ENCODE results near the gene WFS1. TPM values are rescaled to one million over a fixed set of nuclear protein-coding genes. Genes with fewer than 3 reads are reported as not detected.

Gene WFS1, protein sequence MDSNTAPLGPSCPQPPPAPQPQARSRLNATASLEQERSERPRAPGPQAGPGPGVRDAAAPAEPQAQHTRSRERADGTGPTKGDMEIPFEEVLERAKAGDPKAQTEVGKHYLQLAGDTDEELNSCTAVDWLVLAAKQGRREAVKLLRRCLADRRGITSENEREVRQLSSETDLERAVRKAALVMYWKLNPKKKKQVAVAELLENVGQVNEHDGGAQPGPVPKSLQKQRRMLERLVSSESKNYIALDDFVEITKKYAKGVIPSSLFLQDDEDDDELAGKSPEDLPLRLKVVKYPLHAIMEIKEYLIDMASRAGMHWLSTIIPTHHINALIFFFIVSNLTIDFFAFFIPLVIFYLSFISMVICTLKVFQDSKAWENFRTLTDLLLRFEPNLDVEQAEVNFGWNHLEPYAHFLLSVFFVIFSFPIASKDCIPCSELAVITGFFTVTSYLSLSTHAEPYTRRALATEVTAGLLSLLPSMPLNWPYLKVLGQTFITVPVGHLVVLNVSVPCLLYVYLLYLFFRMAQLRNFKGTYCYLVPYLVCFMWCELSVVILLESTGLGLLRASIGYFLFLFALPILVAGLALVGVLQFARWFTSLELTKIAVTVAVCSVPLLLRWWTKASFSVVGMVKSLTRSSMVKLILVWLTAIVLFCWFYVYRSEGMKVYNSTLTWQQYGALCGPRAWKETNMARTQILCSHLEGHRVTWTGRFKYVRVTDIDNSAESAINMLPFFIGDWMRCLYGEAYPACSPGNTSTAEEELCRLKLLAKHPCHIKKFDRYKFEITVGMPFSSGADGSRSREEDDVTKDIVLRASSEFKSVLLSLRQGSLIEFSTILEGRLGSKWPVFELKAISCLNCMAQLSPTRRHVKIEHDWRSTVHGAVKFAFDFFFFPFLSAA
- total RNA-seq: 167 and 199 TPM in 2 replicates

DNA sequence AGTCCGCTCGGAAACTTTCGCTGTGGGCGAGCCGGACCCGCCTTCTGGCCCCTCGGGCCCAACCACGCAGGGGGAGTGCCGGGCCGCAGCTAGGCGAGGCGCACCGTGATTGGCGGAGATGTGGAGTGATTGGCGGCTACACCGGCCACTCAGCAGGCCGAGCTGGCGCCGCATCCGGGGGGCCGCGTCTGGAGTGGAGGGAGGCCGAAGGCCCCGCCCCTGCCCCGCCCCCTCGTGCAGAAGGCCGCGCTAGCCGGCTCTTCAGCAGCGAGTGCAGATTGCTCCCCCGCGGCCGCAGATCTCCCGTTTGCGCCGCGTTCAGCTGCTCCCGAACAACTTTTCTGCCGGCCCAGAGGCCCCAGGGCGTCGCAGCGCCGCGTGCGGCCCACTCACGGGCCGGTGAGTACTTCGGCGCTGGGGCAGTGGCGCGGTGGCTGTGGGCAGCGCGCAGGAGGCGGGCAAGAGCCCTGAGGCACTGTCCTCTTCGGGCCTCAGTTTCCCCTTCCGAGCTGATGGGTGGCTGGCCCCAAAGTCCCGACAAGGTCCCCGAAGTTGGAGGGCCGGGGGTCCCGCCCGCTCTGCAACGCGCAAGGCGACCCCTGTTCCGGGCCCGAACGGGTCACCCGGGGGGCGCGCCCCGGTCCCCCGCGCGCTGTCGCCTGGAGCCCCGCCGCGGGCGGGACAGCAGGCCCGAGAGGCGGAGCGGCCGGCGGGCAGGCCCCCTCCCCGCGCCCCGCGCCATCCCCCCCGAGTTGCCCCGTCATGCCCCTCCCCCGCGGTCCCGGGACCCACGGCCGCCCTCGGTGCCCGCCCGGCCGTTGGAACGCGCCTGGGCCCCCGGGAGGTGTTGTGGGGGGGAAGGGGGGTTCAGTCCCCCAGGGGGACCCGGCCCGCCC, at the start of gene WFS1:
Gene WFS1, plus strand, starts transcription at position 235 of the 896 bp plus-strand sequence. CDS start 7,606 bp downstream, outside the sequence.
- peak; percentile 42 for DNase-seq (ENCODE audit: extremely low read depth, low read depth, low spot score)

DNA sequence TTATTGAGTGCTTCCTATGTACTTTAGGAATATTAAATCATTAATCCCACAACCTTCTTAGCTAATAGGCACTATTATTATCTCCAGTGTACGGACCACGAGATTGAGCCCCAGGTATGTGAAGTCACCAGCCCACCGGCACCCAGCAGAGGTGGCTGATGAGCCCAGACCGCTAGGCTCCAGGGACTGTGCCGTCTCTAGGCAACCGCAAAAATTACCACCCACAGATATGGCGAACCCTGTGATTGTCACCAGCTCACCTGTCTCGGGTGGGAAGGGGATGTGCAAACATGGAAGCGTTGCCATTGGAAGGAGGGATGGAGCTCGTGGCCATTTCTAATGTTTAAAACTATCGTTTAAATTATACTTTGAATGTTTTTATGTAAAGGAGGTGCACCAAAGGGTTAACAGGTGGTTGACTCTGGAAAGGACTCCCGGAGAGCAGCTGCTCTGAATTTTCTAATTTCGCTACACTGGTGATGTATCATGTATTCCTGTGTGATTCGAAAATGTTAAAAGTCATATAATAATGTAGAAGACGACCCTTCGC, 48.3 kb upstream of the WFS1 start:
- DNase-seq (ENCODE audit: extremely low read depth, low read depth, low spot score): no peak

- DNase-seq (ENCODE audit: extremely low read depth, low read depth, low spot score): no peak
Measured at GRCh38 chr4:6221851-6222760, 47.5 kb upstream of the WFS1 start.

GRCh38 chr4:6222761-6223292, 46.8 kb upstream of the WFS1 start:
- DNase-seq (ENCODE audit: extremely low read depth, low read depth, low spot score): no peak

DNA sequence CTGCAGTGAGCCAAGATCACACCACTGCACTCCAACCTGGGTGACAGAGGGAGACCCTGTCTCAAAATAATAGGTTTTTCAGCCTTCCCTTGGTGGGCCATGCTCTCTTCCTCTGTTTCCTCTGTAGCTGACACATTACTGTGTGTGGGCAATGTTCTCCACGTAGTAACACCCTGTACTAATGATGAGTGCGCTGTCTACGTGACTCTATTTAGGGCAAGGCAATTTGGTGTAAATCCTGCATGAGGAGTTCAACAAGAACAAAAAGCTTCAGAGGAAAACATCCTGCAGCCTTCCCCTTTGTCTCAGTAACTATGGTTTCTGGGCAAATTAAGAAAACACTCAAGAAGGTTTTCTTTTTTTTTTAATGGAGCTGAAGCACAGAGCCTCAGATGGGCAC, 44.9 kb upstream of the WFS1 start:
- no peak for DNase-seq (ENCODE audit: extremely low read depth, low read depth, low spot score)

GRCh38 chr4:6225469-6225868, 44.2 kb upstream of the WFS1 start:
- no peak for DNase-seq (ENCODE audit: extremely low read depth, low read depth, low spot score)

- DNase-seq (ENCODE audit: extremely low read depth, low read depth, low spot score): no peak
Measured at GRCh38 chr4:6226506-6226905, 43.1 kb upstream of the WFS1 start.

GRCh38 chr4:6227412-6228157, 42.1 kb upstream of the WFS1 start:
- no peak for DNase-seq (ENCODE audit: extremely low read depth, low read depth, low spot score)

GRCh38 chr4:6228158-6229067, 41.2 kb upstream of the WFS1 start:
- DNase-seq (ENCODE audit: extremely low read depth, low read depth, low spot score): no peak

GRCh38 chr4:6229095-6229494, 40.6 kb upstream of the WFS1 start:
- DNase-seq (ENCODE audit: extremely low read depth, low read depth, low spot score): no peak

GRCh38 chr4:6229671-6230501, 39.8 kb upstream of the WFS1 start:
- no peak for DNase-seq (ENCODE audit: extremely low read depth, low read depth, low spot score)

DNA sequence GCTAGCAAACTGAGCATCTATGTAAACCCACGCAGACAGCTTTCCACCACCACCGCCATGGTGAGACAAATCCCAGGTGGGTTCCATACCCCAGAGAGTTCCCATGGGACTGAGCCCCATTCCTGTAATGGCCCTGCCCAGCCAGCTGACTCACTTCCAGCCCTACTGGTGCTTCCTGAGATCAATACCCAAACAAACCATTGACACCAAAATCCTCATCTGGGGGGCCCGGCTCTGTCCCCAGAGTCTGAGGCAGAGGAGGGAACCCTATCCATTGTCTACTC, 39.2 kb upstream of the WFS1 start:
- no peak for DNase-seq (ENCODE audit: extremely low read depth, low read depth, low spot score)

DNA sequence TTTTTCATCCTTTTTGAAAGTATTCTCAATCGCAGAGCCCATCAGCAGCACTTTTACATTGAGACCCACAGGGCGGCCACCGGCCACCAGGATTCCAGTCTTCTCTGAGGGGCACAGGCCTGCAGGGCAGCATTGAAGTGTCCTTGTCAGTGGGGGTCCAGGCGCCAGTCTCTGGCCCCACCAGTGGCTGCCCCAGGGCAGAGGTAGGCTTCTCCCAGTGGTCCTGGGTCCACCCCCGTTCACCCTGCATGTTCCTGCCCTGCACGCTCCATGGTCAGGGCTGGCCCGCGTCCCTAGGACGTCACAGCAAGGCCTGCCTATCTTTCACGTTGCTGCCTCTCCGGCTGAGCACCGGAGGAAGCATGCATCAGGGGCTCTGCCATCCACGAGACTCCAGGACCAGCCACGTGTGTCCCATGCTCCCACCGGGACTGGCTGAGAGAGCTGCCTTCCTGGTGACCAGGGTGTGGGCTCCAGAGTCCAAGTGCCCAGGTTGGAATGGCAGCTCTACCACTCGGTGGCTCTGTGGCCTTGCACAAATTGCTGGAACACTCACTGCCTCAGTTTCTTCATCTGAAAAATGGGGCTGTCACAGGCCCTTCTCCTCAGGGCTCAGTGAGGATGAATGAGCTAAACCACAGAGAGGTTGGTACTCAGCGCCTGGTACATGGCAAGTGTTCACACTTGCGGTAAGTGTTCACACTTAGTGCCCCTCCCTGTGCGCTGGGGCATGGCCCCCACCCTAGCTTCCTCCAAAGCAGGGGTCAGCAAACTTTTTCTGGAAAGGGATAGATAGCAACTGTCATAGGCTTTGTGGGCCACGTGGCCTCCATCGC, 38.6 kb upstream of the WFS1 start:
- no peak for DNase-seq (ENCODE audit: extremely low read depth, low read depth, low spot score)

DNA sequence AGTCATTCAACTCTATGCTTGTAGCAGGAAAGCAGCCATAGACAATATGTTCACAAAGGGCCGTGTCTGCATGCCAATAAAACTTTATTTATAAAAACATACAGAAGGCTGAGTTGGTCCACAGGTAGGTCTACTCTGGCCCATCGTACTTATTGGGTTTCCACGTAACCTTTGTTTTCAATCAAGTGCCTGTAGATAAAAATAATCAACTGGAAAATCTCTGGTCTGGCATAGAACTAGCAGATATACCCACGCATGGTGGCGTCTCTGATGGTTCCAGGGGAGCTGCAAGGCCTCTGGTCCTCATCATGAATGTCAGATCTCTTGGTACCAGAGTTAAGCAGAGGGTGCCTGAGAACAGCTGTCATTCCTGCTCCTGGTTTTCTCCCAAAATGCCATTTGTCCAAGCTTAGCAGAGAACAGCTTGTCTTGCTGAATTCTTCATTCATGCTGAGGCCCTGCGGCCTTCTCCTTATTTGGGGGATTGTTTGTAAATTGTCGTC, 37.9 kb upstream of the WFS1 start:
- no peak for DNase-seq (ENCODE audit: extremely low read depth, low read depth, low spot score)

DNA sequence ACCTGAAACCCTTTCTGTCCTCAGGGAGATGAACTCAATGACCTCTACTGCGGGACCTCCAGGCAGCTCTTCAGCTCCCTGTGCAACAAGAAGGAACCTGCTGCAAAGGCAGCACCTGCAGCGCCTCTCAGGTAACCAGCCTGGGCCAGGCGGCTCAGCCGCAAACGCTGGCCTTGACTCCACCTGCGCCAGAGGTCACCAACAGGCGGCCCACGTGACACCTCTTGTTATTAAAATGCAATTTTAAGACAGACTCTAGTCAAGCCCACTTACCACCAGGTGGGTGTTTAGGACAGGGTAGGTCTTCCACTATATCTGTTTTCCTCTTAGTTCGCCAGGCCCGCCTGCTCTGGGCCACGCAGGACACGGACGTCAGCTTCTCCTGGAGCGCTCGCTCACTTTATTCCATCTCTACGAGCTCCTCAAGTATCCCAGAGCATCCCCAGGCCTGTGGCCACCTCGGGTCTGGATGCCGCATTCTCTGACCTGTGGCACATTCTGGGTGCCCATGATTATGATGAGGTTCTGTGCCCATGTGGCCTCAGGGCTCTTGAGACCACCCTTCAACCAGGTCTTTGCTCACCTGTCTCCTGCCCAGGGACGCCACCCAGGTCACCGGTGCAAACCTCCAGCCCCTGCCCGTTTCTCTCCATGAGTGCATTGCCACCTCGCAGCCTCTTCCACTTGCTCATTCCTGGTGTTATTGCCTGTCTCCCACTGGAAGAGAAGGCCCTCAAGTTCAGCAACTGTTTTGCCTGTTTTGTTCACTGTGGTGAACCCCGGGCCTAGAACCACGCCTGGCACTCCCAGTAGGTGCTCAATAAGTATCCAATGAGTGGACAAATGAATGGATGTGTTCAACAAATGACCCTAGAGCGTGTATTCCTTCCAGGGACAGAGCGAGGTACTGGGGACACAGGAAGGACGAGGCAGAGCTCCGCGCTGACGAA, 36.5 kb upstream of the WFS1 start:
- DNase-seq (ENCODE audit: extremely low read depth, low read depth, low spot score): no peak
